Neutrophil (primary cell): Measurements from ENCODE around the gene SERPINE1.

Experiments
- H3K27ac ChIP-seq: fragments of 200-600 bp; sonication (generic); 2 replicates; pipeline ENCODE4 v1.5.1; 2016; ENCODE audit warnings: mild to moderate bottlenecking, moderate library complexity
- H3K27me3 ChIP-seq: fragments of 200-600 bp; sonication (generic); 2 replicates; pipeline ENCODE4 v1.6.0; 2016; ENCODE audit warnings: mild to moderate bottlenecking
- H3K36me3 ChIP-seq: fragments of 200-600 bp; sonication (generic); 2 replicates; pipeline ENCODE4 v1.5.1; 2017
- H3K4me1 ChIP-seq, 2 experiments: fragments of 200-600 bp in 1 of 2; sonication (generic) in 1 of 2; 1 replicate in 1 of 2; 2 replicates in 1 of 2; pipeline versions ENCODE4 v1.5.1 to v1.6.1; 2013 to 2016; ENCODE audit warnings: low read depth in 1 of 2, low read length in 1 of 2, mild to moderate bottlenecking in 1 of 2, moderate library complexity in 1 of 2; ENCODE audit not compliant: control insufficient read depth in 1 of 2, insufficient read depth in 1 of 2
- H3K4me3 ChIP-seq, 2 experiments: fragments of 200-600 bp in 1 of 2; sonication (generic) in 1 of 2; 1 replicate in 1 of 2; 2 replicates in 1 of 2; pipeline ENCODE4 v1.5.1; 2013 to 2016; ENCODE audit warnings: low read depth in 1 of 2, low read length in 1 of 2, mild to moderate bottlenecking in 1 of 2, moderate library complexity in 1 of 2
- H3K9me3 ChIP-seq: fragments of 200-600 bp; sonication (generic); 2 replicates; pipeline ENCODE4 v1.5.1; 2016
- TF ChIP-seq, protein P1 (sequence below): fragments of 200-600 bp; sonication (generic); IDR thresholded peaks from 2 replicates; pipeline ENCODE4 v1.5.1; 2016; ENCODE audit warnings: antibody characterized with exemption

The SERPINE1 gene

GRCh38 chr7:101186844-101187428 lies 60.0 kb downstream of the SERPINE1 start:
- H3K27ac ChIP-seq: no peak overlapping the region

More at GRCh38 chr7:101186844-101187428, 60.0 kb downstream of the SERPINE1 start:
- Histone ChIP-seq H3K4me1 (no peaks in the 10 kb centered on the region), H3K36me3 (no peaks in the 10 kb centered on the region), H3K9me3 (no peaks in the 10 kb centered on the region), H3K4me3 (no peak overlapping the region), H3K27me3 (peaks cover 62% of the 10 kb centered on the region)
- TF ChIP-seq, protein P1, sequence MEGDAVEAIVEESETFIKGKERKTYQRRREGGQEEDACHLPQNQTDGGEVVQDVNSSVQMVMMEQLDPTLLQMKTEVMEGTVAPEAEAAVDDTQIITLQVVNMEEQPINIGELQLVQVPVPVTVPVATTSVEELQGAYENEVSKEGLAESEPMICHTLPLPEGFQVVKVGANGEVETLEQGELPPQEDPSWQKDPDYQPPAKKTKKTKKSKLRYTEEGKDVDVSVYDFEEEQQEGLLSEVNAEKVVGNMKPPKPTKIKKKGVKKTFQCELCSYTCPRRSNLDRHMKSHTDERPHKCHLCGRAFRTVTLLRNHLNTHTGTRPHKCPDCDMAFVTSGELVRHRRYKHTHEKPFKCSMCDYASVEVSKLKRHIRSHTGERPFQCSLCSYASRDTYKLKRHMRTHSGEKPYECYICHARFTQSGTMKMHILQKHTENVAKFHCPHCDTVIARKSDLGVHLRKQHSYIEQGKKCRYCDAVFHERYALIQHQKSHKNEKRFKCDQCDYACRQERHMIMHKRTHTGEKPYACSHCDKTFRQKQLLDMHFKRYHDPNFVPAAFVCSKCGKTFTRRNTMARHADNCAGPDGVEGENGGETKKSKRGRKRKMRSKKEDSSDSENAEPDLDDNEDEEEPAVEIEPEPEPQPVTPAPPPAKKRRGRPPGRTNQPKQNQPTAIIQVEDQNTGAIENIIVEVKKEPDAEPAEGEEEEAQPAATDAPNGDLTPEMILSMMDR: no peak
